ENCODE results near the gene TSPAN9.

The TSPAN9 gene

DNA sequence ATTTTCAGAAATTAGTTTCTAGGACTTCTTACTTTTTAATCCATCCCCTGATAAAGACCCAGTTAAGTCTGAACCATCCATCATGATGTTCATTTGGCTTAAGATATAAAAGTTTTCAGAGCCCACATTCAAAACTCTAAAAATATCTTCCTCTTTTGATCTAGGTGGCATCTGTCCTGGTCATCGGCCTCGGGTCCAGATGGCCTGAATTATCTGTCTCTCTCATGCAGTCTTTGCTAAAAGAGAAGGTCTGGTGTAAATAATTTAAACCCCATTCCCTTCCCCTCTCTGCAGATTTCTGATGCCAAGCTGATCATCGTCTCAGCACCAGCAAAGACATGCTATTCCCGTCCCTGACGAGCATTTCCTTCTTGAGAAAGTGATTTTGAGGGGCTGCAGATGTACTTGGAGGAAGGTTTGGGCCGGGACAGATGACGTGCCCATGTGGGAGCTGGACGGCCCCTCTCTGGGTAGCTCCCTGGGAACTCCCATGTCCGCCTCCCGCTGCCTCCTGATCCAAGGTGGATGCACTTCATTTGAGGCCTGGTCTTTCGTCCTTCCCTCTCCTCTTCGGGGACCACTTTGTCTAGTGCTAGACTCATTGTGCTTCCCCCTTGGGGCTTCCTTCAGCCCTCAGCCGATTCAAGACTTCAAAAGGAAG, 240.8 kb downstream of the TSPAN9 start:
- TF ChIP-seq CTCF (IDR thresholded peaks at IDR 0.05; ENCODE audit: control insufficient read depth, extremely low read depth, insufficient read depth): no peak
- DNase-seq (ENCODE audit: low read depth): no peak

GRCh38 chr12:3319723-3320492, 242.7 kb downstream of the TSPAN9 start:
- no peak for DNase-seq (ENCODE audit: low read depth)
- TF ChIP-seq CTCF (IDR thresholded peaks at IDR 0.05; ENCODE audit: control insufficient read depth, extremely low read depth, insufficient read depth): no peak
- H3K4me3 ChIP-seq (ENCODE audit: low read depth, low read length): no peak overlapping the region

More for the DNA sequence above, 240.8 kb downstream of the TSPAN9 start:
- no peak overlapping the region for H3K4me3 ChIP-seq (ENCODE audit: low read depth, low read length)

GRCh38 chr12:3320881-3321509, 243.8 kb downstream of the TSPAN9 start:
- DNase-seq (ENCODE audit: low read depth): no peak
- TF ChIP-seq CTCF (IDR thresholded peaks at IDR 0.05; ENCODE audit: control insufficient read depth, extremely low read depth, insufficient read depth): no peak
- no peak overlapping the region for H3K4me3 ChIP-seq (ENCODE audit: low read depth, low read length)

DNA sequence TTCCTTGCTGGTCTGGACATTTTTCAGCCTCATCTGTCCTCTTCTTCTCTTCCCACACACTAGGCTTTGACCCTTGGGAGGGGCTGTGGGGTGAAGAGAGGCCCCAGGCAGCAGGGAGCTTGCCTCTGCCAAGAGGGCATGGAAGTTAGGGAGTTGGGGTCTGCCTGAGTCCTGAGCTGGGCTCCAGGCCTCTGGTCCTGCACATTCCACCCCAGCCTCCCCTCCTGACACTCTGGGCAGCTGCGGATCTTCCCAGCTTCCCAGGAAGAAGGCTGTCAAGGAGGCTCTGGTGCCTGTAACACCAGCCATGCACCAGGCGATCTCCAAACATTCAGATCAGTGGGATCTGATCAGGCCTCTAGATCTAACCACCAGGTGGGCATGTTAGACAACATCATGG, 244.7 kb downstream of the TSPAN9 start:
- no peak overlapping the region for H3K4me3 ChIP-seq (ENCODE audit: low read depth, low read length)
- no peak for DNase-seq (ENCODE audit: low read depth)
- TF ChIP-seq CTCF (IDR thresholded peaks at IDR 0.05; ENCODE audit: control insufficient read depth, extremely low read depth, insufficient read depth): no peak

- no peak for TF ChIP-seq CTCF (IDR thresholded peaks at IDR 0.05; ENCODE audit: control insufficient read depth, extremely low read depth, insufficient read depth)
- H3K4me3 ChIP-seq (ENCODE audit: low read depth, low read length): no peak overlapping the region
- no peak for DNase-seq (ENCODE audit: low read depth)
These were observed 246.0 kb downstream of the TSPAN9 start for GRCh38 chr12:3323002-3323685.

- no peak for DNase-seq (ENCODE audit: low read depth)
- TF ChIP-seq CTCF (IDR thresholded peaks at IDR 0.05; ENCODE audit: control insufficient read depth, extremely low read depth, insufficient read depth): no peak
- H3K4me3 ChIP-seq (ENCODE audit: low read depth, low read length): no peak overlapping the region
These were observed 248.6 kb downstream of the TSPAN9 start for GRCh38 chr12:3325736-3326135.

Data from LNCaP clone FGC (cell line).